HG03558 (cell line): Measurements from ENCODE around the gene HTRA2.
"Not testable (repeated sequence)": the region's sequence is repeated elsewhere in the genome, so short reads cannot be mapped to it uniquely, and the experiment has no call there.

Experiments used
- ATAC-seq: cut with Tn5 transposase; IDR thresholded peaks from one replicate; pipeline ENCODE4 v1.9.1; 2021; ENCODE audit warnings: moderate number of reproducible peaks; ENCODE audit not compliant: unreplicated experiment; ENCODE audit errors: extremely low read depth

Gene HTRA2

DNA sequence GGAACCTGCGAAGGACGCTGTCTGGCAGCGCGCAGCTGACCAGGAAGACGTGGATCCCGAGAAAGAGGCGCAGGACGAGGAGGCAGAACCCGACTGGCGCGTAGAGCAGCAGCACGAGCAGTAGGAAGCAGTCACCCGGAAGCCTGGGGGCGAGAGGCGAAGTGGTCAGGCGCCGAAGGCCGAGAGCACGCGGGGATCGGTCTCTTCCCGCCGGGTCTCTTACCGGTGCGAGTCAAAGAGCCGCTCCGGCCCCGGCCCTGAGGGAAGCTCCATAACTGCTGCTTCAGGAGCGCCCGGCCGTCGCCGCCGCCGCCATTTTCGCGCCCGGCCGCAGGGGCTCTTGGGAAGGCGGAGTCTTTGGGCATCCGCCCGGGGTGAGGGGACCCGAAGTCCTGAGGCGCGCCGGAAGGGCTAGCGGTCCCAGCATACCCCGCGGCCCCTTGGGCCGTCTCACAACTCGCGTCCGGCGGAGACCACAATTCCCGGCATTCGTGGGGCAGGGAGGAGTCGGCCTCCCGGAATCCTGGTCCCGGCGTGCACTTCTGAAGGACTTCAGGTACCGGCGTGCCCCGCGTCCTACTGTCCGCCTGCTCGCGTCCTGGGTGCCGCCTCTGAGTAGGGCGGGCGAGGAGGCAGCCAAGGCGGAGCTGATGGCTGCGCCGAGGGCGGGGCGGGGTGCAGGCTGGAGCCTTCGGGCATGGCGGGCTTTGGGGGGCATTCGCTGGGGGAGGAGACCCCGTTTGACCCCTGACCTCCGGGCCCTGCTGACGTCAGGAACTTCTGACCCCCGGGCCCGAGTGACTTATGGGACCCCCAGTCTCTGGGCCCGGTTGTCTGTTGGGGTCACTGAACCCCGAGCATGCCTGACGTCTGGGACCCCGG is at the start of gene HTRA2, which contains the start of gene AUP1:
Gene HTRA2, plus strand, starts transcription at position 577 of the 882 bp plus-strand sequence. Its CDS starts 74 bp downstream, at position 651.
Gene AUP1, minus strand, starts transcription at position 350 of the 882 bp plus-strand sequence. Its CDS starts 77 bp downstream, at position 273.
- peak; percentile 56 for ATAC-seq

GRCh38 chr2:74481431-74481830 is 48.3 kb upstream of the HTRA2 start:
- ATAC-seq = no peak

GRCh38 chr2:74481961-74482800 is 47.6 kb upstream of the HTRA2 start:
- peak; percentile 23 for ATAC-seq

- ATAC-seq = peak; percentile 56
Observed at GRCh38 chr2:74482801-74483674, 46.7 kb upstream of the HTRA2 start, which contains the start of the genes CCDC142 and TTC31. TSS of gene CCDC142 (minus strand) at chr2:74482998. CDS start at chr2:74482837, 161 bp downstream. TSS of gene TTC31 (plus strand) at chr2:74483081. CDS start at chr2:74483096, 15 bp downstream.

- not testable (repeated sequence) for ATAC-seq
Observed at GRCh38 chr2:74483675-74484164, 46.0 kb upstream of the HTRA2 start.

- ATAC-seq = no peak
Observed at GRCh38 chr2:74486141-74486540, 43.6 kb upstream of the HTRA2 start.

DNA sequence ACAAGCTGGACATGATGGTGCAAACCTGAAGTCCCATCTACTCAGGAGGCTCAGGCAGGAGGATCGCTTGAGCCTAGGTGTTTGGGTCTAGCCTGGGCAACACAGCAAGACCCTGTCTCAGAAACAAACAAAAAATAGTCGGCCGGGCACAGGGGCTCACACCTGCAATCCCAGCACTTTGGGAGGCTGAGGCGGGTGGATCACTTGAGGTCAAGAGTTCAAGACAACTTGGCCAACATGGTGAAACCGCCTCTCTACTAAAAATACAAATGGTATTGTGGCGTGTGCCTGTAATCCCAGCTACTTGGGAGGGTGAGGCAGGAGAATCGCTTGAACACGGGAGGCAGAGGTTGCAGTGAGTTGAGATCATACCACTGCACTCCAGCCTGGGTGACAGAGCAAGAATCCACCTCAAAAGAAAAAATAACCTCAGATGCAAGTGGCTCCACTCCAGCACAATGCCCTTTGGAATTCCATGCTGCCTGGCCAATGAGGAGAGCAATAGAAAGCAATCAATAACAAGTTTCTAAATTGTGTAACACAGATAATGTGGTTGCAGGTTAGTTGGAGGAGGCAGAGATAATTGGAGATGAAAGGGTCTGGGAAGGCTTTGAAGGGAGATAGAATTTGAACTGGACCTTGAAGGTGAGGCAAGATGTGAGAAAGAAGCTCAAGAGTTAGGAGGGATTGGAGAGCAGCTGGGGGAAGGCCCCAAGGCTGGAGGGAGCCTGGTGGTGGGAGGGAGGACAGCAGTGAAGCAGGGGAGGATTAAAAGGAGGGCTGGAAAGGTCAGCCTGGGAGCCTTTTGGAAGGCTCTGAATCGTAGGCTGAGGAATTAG is 40.9 kb upstream of the HTRA2 start:
- no peak for ATAC-seq

- no peak for ATAC-seq
Observed at GRCh38 chr2:74489906-74490305, 39.8 kb upstream of the HTRA2 start.

- no peak for ATAC-seq
Observed at GRCh38 chr2:74491648-74492544, 37.8 kb upstream of the HTRA2 start.

- no peak for ATAC-seq
Observed at GRCh38 chr2:74493546-74493945, 36.2 kb upstream of the HTRA2 start.

DNA sequence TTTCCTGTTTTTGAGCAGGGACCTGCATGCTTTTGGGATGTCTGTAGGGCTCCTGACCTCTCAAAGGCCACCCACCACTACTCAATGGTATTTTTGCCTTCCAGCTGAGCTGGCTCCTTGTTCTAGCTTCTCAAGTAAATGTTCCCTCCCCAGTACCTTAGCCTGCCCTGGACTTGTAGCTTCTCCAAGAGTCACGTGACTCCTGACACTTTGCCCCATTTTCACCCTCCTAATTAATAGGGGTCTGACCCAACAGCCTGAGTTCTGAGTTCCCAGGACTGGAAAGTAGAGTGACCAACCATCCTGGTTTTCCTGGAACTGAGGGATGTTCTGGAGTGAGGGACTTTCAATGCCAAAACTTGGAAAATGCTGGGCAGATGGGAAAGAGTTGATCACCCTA is 34.3 kb upstream of the HTRA2 start:
- no peak for ATAC-seq

DNA sequence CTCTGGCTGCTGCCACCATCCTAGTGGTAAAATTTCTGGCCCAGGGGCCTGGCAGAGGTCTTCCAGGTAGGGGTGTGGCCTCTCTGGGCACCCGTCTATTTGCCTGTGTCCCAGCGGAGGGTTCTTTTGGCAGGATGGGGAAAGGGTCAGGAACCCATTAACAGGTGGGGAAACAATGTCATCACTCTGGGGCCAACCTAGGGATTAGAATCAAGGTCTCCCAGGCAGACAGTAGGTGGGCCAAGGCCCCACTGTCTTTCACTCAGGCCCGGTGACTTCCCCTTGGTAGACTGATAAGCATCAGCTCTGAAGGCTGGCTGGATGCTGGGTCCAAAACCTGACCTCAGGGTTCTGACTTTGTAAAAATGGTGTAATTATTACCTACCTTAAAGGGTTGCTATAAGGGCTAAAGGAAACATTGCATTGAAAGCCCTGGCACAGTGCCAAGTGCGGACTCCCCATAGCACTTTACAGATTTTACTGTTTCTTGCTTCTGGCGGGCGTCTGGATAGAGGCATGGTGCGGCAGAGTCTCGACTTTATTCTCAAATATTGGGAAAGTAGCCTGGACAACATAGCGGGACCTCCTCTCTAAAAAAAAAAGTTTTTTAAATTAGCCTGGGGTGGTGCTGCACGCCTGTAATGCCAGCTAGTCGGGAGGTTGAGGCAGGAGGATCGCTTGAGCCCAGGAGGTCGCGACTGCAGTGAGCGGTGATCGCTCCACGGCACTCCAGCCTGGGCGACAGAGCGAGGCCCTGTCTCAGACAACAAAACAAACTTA is 32.5 kb upstream of the HTRA2 start:
- ATAC-seq = no peak

- no peak for ATAC-seq
Observed at GRCh38 chr2:74497777-74498499, 31.8 kb upstream of the HTRA2 start.

DNA sequence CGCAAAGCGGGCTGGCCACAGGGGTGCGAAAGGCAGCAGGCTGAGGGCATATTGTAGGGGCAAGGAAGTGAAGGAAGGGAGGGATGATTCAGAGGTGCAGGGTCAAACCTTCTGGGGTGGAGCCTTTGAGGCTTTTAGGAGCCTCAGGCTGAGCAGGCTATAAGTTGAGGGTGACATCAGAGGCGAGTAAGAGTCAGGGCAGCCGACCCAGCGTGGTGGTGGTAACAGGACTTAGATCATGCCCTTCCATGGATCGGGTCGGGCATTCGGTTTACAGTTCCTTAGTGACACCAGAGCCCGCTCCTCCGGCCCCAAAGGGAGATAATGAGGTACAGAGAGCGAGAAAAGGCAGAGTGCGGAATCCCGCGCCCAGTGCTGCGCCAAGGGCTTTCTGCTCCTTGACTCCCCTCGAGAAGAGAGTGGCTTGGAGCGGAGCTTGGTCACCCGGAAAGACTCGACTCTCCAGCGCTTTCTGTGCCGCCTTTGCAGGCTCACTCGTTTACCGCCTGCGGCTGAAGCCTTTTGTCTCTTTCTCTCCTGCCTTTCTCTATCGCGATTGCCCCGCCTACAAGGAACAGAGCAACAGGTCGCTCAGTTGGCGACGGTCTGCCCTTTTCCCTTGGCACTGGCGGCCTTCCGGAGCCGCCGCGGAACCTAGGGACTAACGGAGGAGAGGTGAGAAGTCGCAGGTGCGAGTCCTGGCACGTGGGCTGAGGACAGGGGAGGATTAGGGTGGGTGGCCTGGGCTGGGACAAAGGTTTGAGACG is 31.1 kb upstream of the HTRA2 start:
- no peak for ATAC-seq

- no peak for ATAC-seq
Observed at GRCh38 chr2:74499267-74499939, 30.3 kb upstream of the HTRA2 start, which contains the start of gene LBX2. TSS of gene LBX2 (minus strand) at chr2:74499603. CDS start at chr2:74499537, 66 bp downstream.
